MG63 (cell line): Measurements from ENCODE around the gene OTULIN. TPM values are rescaled to one million over a fixed set of nuclear protein-coding genes. Genes with fewer than 3 reads are reported as not detected.
A peak's percentile ranks its signal among the peaks of the same experiment; 100 is the strongest.

Experiments
- DNase-seq: peaks from one replicate; pipeline ENCODE4 v3.0.0-alpha.2; 2020
- H3K27me3 ChIP-seq: fragments of 250-450 bp; sonication (Bioruptor Pico); 2 replicates; pipeline ENCODE4 v1.5.1; 2020; ENCODE audit warnings: mild to moderate bottlenecking, moderate library complexity
- H3K36me3 ChIP-seq: fragments of 250-450 bp; sonication (Bioruptor Pico); 2 replicates; pipeline ENCODE4 v1.5.1; 2020; ENCODE audit warnings: mild to moderate bottlenecking, moderate library complexity
- H3K4me3 ChIP-seq: fragments of 250-450 bp; sonication (Bioruptor Pico); 2 replicates; pipeline ENCODE4 v1.5.1; 2020; ENCODE audit warnings: mild to moderate bottlenecking, moderate library complexity
- H3K9me3 ChIP-seq: fragments of 250-450 bp; sonication (Bioruptor Pico); 2 replicates; pipeline ENCODE4 v1.5.1; 2020; ENCODE audit warnings: mild to moderate bottlenecking, moderate library complexity
- total RNA-seq: library from RNA; depleted of rRNA; stranded (reverse); fragments of >200 nt; shearing (Covaris generic); gene quantifications from 2 replicates; pipeline ENCODE4 v1.2.3, GENCODE V29; 2014; ENCODE audit warnings: low replicate concordance

The OTULIN gene
- total RNA-seq, 1 experiment from 2014 or later: 19.1 TPM

- DNase-seq: no peak
- H3K27me3 ChIP-seq: no peaks in the 10 kb centered on the region
- no peak overlapping the region for H3K4me3 ChIP-seq
- peaks cover 5% of the 10 kb centered on the region; the same call in 1 of the 2 replicates for H3K9me3 ChIP-seq
- no peaks in the 10 kb centered on the region; the same call in 1 of the 2 replicates for H3K36me3 ChIP-seq
Measured at GRCh38 chr5:14722923-14723322, 58.4 kb downstream of the OTULIN start.

GRCh38 chr5:14723701-14724132 is 59.2 kb downstream of the OTULIN start:
- DNase-seq: no peak
- Histone ChIP-seq H3K4me3 (no peak overlapping the region), H3K36me3 (no peaks in the 10 kb centered on the region; the same call in 1 of the 2 replicates), H3K9me3 (peaks cover 5% of the 10 kb centered on the region; the same call in 1 of the 2 replicates), H3K27me3 (no peaks in the 10 kb centered on the region)

GRCh38 chr5:14724633-14725032 is 60.1 kb downstream of the OTULIN start:
- Histone ChIP-seq H3K9me3 (peaks cover 5% of the 10 kb centered on the region; the same call in 1 of the 2 replicates), H3K27me3 (no peaks in the 10 kb centered on the region), H3K4me3 (no peak overlapping the region), H3K36me3 (no peaks in the 10 kb centered on the region; the same call in 1 of the 2 replicates)
- DNase-seq: no peak

GRCh38 chr5:14726066-14726838 is 61.7 kb downstream of the OTULIN start:
- peaks cover 5% of the 10 kb centered on the region; the same call in 1 of the 2 replicates for H3K9me3 ChIP-seq
- H3K36me3 ChIP-seq: no peaks in the 10 kb centered on the region; the same call in 1 of the 2 replicates
- no peak overlapping the region for H3K4me3 ChIP-seq
- H3K27me3 ChIP-seq: no peaks in the 10 kb centered on the region
- no peak for DNase-seq

GRCh38 chr5:14727428-14727865 is 62.9 kb downstream of the OTULIN start:
- Histone ChIP-seq H3K36me3 (no peaks in the 10 kb centered on the region; the same call in 1 of the 2 replicates), H3K27me3 (no peaks in the 10 kb centered on the region), H3K9me3 (peaks cover 5% of the 10 kb centered on the region; the same call in 1 of the 2 replicates), H3K4me3 (no peak overlapping the region)
- DNase-seq: peak; percentile 72

- H3K9me3 ChIP-seq: peaks cover 5% of the 10 kb centered on the region; the same call in 1 of the 2 replicates
- no peaks in the 10 kb centered on the region for H3K27me3 ChIP-seq
- DNase-seq: no peak
- H3K36me3 ChIP-seq: no peaks in the 10 kb centered on the region; the same call in 1 of the 2 replicates
- no peak overlapping the region for H3K4me3 ChIP-seq
Measured at GRCh38 chr5:14727928-14728458, 63.5 kb downstream of the OTULIN start.

GRCh38 chr5:14728459-14728938 is 64.0 kb downstream of the OTULIN start:
- H3K4me3 ChIP-seq: no peak overlapping the region
- DNase-seq: no peak

GRCh38 chr5:14729448-14730385 is 65.2 kb downstream of the OTULIN start:
- no peaks in the 10 kb centered on the region for H3K27me3 ChIP-seq
- no peak overlapping the region for H3K4me3 ChIP-seq
- H3K9me3 ChIP-seq: no peaks in the 10 kb centered on the region
- no peaks in the 10 kb centered on the region; the same call in 1 of the 2 replicates for H3K36me3 ChIP-seq
- DNase-seq: no peak

More at GRCh38 chr5:14728459-14728938, 64.0 kb downstream of the OTULIN start:
- H3K36me3 ChIP-seq: no peaks in the 10 kb centered on the region; the same call in 1 of the 2 replicates
- H3K9me3 ChIP-seq: peaks cover 5% of the 10 kb centered on the region; the same call in 1 of the 2 replicates
- no peaks in the 10 kb centered on the region for H3K27me3 ChIP-seq

- no peak overlapping the region for H3K4me3 ChIP-seq
- H3K9me3 ChIP-seq: no peaks in the 10 kb centered on the region
- DNase-seq: no peak
- no peaks in the 10 kb centered on the region for H3K27me3 ChIP-seq
- no peaks in the 10 kb centered on the region; the same call in 1 of the 2 replicates for H3K36me3 ChIP-seq
Measured at GRCh38 chr5:14730466-14730865, 65.9 kb downstream of the OTULIN start.

- no peak for DNase-seq
- Histone ChIP-seq H3K9me3 (no peaks in the 10 kb centered on the region), H3K4me3 (no peak overlapping the region), H3K27me3 (no peaks in the 10 kb centered on the region), H3K36me3 (no peaks in the 10 kb centered on the region; the same call in 1 of the 2 replicates)
Measured at GRCh38 chr5:14730881-14731280, 66.4 kb downstream of the OTULIN start.

- Histone ChIP-seq H3K36me3 (no peaks in the 10 kb centered on the region), H3K9me3 (no peaks in the 10 kb centered on the region), H3K27me3 (no peaks in the 10 kb centered on the region), H3K4me3 (no peak overlapping the region)
- DNase-seq: no peak
Measured at GRCh38 chr5:14732991-14733390, 68.5 kb downstream of the OTULIN start.

GRCh38 chr5:14733661-14734060 is 69.1 kb downstream of the OTULIN start:
- Histone ChIP-seq H3K27me3 (no peaks in the 10 kb centered on the region), H3K36me3 (no peaks in the 10 kb centered on the region), H3K4me3 (no peak overlapping the region), H3K9me3 (no peaks in the 10 kb centered on the region)
- DNase-seq: no peak

- H3K27me3 ChIP-seq: no peaks in the 10 kb centered on the region
- H3K36me3 ChIP-seq: no peaks in the 10 kb centered on the region
- no peak overlapping the region for H3K4me3 ChIP-seq
- no peaks in the 10 kb centered on the region for H3K9me3 ChIP-seq
- no peak for DNase-seq
Measured at GRCh38 chr5:14734396-14734795, 69.9 kb downstream of the OTULIN start.

- Histone ChIP-seq H3K36me3 (peaks cover 3% of the 10 kb centered on the region; the same call in 1 of the 2 replicates), H3K4me3 (no peak overlapping the region), H3K27me3 (no peaks in the 10 kb centered on the region), H3K9me3 (no peaks in the 10 kb centered on the region)
- DNase-seq: no peak
Measured at GRCh38 chr5:14735944-14736343, 71.4 kb downstream of the OTULIN start.

- Histone ChIP-seq H3K9me3 (no peaks in the 10 kb centered on the region), H3K4me3 (no peak overlapping the region), H3K27me3 (no peaks in the 10 kb centered on the region), H3K36me3 (peaks cover 8% of the 10 kb centered on the region)
- no peak for DNase-seq
Measured at GRCh38 chr5:14737291-14737690, 72.8 kb downstream of the OTULIN start.

- Histone ChIP-seq H3K27me3 (no peaks in the 10 kb centered on the region), H3K9me3 (no peaks in the 10 kb centered on the region), H3K4me3 (no peak overlapping the region), H3K36me3 (peaks cover 8% of the 10 kb centered on the region)
- DNase-seq: no peak
Measured at GRCh38 chr5:14738050-14738449, 73.5 kb downstream of the OTULIN start.
